Panc1 (cell line): ENCODE results near the gene NLRP1. TPM values are rescaled to one million over a fixed set of nuclear protein-coding genes. Genes with fewer than 3 reads are reported as not detected.

Source experiments
- ATAC-seq: fragments of 200-7000 bp; cut with Tn5 transposase; 2 replicates; pipeline ENCODE4 v1.9.1; 2020; ENCODE audit warnings: mild to moderate bottlenecking, moderate library complexity
- Bru-seq: library from RNA; stranded (reverse); fragments of 400-500 nt; gene quantifications from one replicate; lab custom pipeline; 2021; lab: Mats Ljungman, UMichigan
- BruChase-seq, 2 experiments: library from RNA; stranded (reverse); fragments of 400-500 nt; gene quantifications; one replicate each; lab custom pipeline; 2021; lab: Mats Ljungman, UMichigan
- BruUV-seq: library from RNA; stranded (reverse); fragments of 400-500 nt; replicated peaks from 2 replicates; lab custom pipeline; 2021; lab: Mats Ljungman, UMichigan
- CTCF ChIA-PET: fragments of 300-600 bp; sonication (Branson Sonifier 250); formaldehyde crosslinking; loops from one replicate; lab custom pipeline; 2022; ENCODE audit warnings: antibody characterized with exemption; lab: Charles Lee
- POLR2A ChIA-PET: fragments of 300-600 bp; sonication (Branson Sonifier 250); formaldehyde crosslinking; loops from one replicate; lab custom pipeline; 2022; ENCODE audit warnings: antibody characterized with exemption; lab: Charles Lee
- DNase-seq: peaks from one replicate; pipeline ENCODE4 v3.0.0-alpha.2; 2010; ENCODE audit warnings: low read depth, low spot score
- H3K27ac ChIP-seq: 2 replicates; pipeline ENCODE4 v1.5.1; 2011; ENCODE audit warnings: mild to moderate bottlenecking, low read length, inconsistent platforms
- H3K27me3 ChIP-seq: fragments of 200-500 bp; sonication (Bioruptor generic); 2 replicates; pipeline ENCODE4 v1.6.0; 2014; ENCODE audit warnings: low read length, inconsistent platforms; ENCODE audit not compliant: control insufficient read depth, insufficient read depth
- H3K36me3 ChIP-seq: fragments of 200-500 bp; sonication (Bioruptor generic); 2 replicates; pipeline ENCODE4 v1.5.1; 2014; ENCODE audit warnings: inconsistent platforms, mild to moderate bottlenecking, low read length, moderate library complexity; ENCODE audit not compliant: control insufficient read depth, insufficient read depth
- H3K4me1 ChIP-seq: 2 replicates; pipeline ENCODE4 v1.5.1; 2011; ENCODE audit warnings: inconsistent platforms, mild to moderate bottlenecking, low read length, moderate library complexity; ENCODE audit not compliant: control insufficient read depth, insufficient read depth
- H3K4me3 ChIP-seq, 2 experiments: 2 replicates each; pipeline ENCODE4 v1.5.1; 2011 to 2012; ENCODE audit warnings: low read depth in 2 of 2, low read length in 2 of 2, mild to moderate bottlenecking in 2 of 2, inconsistent platforms in 1 of 2, moderate library complexity in 1 of 2
- H3K9me3 ChIP-seq: fragments of 200-500 bp; sonication (Bioruptor generic); 2 replicates; pipeline ENCODE4 v1.5.1; 2014; ENCODE audit warnings: low read depth, mild to moderate bottlenecking, inconsistent platforms, low read length, moderate library complexity; ENCODE audit not compliant: control insufficient read depth, insufficient read depth
- POLR2AphosphoS5 ChIP-seq: IDR thresholded peaks from 2 replicates; pipeline ENCODE4 v1.6.1; 2012; ENCODE audit warnings: mild to moderate bottlenecking, low read depth, low read length, moderate library complexity
- SIN3A ChIP-seq: IDR thresholded peaks from 2 replicates; pipeline ENCODE4 v1.6.1; 2012; ENCODE audit warnings: low read depth, mild to moderate bottlenecking, low read length, moderate library complexity, borderline replicate concordance; ENCODE audit not compliant: insufficient read depth
- TCF7L2 ChIP-seq: IDR thresholded peaks from 2 replicates; pipeline ENCODE4 v1.6.1; 2011; ENCODE audit warnings: mild to moderate bottlenecking, low read depth, low read length, inconsistent platforms
- in situ Hi-C: cut with HindIII; loops from 2 replicates; pipeline ENCODE4 v1.10.0; 2016; ENCODE audit warnings: low sequenced_read_pairs, low pct_unique_long_range_greater_than_20kb
- intact Hi-C: fragments of 100-400 bp; cut with micrococcal nuclease; formaldehyde crosslinking; loops from one replicate; pipeline ENCODE4 v1.10.0; 2022; ENCODE audit not compliant: unreplicated experiment
- long read RNA-seq: library from polyadenylated mRNA; unstranded; transcript quantifications from one replicate; pipeline ENCODE4 v2.0.0, GENCODE V29; 2021; ENCODE audit not compliant: unreplicated experiment
- polyA plus RNA-seq: library from polyadenylated mRNA; unstranded; fragments of >200 nt; gene quantifications from one replicate; pipeline ENCODE4 v1.2.1, GENCODE V29; 2012; ENCODE audit warnings: missing spikeins; ENCODE audit not compliant: insufficient read length
- total RNA-seq: library from RNA; stranded (reverse); gene quantifications from one replicate; pipeline ENCODE4 v1.2.1, GENCODE V29; 2021; ENCODE audit not compliant: unreplicated experiment
- TF ChIP-seq, protein P1 (sequence below), 2 experiments: IDR thresholded peaks; 2 replicates each; pipeline ENCODE4 v1.6.1; 2011 to 2012; ENCODE audit warnings: low read depth in 2 of 2, control low read depth in 1 of 2, low read length in 1 of 2, mild to moderate bottlenecking in 1 of 2, moderate library complexity in 1 of 2; ENCODE audit not compliant: insufficient read depth in 1 of 2
- TF ChIP-seq, protein P2 (sequence below): fragments of 450-650 bp; IDR thresholded peaks from 2 replicates; pipeline ENCODE4 v1.5.1; 2017; ENCODE audit warnings: mild to moderate bottlenecking

NLRP1 gene
- total RNA-seq (0.57 TPM), Bru-seq, nascent RNA (percentile 10 among the genes with signal in this experiment), BruChase-seq, experiment 1, labeled RNA remaining after a 2-hour chase (percentile 5 among the genes with signal in this experiment), BruChase-seq, experiment 2, labeled RNA remaining after a 6-hour chase (percentile 13 among the genes with signal in this experiment)
- polyA plus RNA-seq, result 0.28 TPM
- long read RNA-seq, result 0 reads

DNA sequence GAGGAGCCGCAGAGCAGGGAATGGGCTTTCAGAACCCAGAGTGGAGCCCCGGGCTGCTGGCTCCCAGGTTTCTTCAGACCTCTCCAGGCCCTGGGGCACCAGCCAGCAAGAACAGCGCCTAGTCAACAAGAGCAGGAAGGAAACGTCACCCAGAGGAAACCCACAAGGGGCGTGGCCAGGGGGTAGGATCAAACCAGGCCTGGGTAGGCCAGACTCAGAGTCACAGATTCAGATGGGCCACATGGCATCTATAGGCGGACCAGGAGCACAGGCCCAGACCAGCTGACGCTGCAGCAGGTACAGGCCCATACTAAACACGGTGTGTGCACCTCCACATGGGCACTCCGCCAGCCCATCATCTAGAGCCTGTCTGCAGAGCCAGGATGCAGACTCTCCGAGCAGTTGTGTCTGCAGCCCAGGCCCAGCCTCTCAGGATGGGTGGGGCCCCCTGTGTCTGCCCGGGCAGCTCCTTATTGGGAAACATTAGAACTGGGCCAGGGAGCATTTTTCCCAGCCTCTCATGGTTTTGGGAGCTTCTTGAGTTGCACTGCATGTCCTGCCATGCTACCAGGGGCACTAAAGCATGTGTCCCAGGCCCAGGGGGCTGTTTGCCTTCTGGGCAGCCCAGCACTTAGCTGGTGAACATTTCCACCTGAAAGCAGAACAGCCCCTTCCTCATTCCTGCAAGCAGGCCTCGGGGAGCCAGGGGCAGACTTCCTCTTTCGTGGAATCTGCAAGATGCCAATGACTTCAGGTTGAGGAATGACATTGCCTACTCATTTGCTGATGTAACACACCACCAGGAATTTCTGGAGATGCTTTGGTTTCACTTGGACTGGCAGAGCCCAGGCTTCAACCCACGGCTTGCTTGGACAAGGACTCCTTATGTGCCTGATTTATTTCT is at the start of gene NLRP1:
TSS of gene NLRP1 (minus strand) at position 127 of the 904 bp plus-strand sequence. CDS start 552 bp downstream, outside the sequence.
- DNase-seq (no peak), ATAC-seq (peak; percentile 52; the same call in 1 of the 2 replicates)
- TF ChIP-seq SIN3A (no peak), TCF7L2 (no peak), POLR2AphosphoS5 (no peak)
- TF ChIP-seq, protein P1, sequence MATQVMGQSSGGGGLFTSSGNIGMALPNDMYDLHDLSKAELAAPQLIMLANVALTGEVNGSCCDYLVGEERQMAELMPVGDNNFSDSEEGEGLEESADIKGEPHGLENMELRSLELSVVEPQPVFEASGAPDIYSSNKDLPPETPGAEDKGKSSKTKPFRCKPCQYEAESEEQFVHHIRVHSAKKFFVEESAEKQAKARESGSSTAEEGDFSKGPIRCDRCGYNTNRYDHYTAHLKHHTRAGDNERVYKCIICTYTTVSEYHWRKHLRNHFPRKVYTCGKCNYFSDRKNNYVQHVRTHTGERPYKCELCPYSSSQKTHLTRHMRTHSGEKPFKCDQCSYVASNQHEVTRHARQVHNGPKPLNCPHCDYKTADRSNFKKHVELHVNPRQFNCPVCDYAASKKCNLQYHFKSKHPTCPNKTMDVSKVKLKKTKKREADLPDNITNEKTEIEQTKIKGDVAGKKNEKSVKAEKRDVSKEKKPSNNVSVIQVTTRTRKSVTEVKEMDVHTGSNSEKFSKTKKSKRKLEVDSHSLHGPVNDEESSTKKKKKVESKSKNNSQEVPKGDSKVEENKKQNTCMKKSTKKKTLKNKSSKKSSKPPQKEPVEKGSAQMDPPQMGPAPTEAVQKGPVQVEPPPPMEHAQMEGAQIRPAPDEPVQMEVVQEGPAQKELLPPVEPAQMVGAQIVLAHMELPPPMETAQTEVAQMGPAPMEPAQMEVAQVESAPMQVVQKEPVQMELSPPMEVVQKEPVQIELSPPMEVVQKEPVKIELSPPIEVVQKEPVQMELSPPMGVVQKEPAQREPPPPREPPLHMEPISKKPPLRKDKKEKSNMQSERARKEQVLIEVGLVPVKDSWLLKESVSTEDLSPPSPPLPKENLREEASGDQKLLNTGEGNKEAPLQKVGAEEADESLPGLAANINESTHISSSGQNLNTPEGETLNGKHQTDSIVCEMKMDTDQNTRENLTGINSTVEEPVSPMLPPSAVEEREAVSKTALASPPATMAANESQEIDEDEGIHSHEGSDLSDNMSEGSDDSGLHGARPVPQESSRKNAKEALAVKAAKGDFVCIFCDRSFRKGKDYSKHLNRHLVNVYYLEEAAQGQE (IDR thresholded peaks at IDR 0.05; ENCODE audit: insufficient read depth in 1 of 2, low read depth in 2 of 2, low read length in 1 of 2), result no peak
- TF ChIP-seq, protein P2, sequence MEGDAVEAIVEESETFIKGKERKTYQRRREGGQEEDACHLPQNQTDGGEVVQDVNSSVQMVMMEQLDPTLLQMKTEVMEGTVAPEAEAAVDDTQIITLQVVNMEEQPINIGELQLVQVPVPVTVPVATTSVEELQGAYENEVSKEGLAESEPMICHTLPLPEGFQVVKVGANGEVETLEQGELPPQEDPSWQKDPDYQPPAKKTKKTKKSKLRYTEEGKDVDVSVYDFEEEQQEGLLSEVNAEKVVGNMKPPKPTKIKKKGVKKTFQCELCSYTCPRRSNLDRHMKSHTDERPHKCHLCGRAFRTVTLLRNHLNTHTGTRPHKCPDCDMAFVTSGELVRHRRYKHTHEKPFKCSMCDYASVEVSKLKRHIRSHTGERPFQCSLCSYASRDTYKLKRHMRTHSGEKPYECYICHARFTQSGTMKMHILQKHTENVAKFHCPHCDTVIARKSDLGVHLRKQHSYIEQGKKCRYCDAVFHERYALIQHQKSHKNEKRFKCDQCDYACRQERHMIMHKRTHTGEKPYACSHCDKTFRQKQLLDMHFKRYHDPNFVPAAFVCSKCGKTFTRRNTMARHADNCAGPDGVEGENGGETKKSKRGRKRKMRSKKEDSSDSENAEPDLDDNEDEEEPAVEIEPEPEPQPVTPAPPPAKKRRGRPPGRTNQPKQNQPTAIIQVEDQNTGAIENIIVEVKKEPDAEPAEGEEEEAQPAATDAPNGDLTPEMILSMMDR, result no peak
- ChIA-PET POLR2A (no interaction called here), CTCF (no interaction called here)
- H3K36me3 ChIP-seq, result no peaks in the 10 kb centered on the region
- no peaks in the 10 kb centered on the region for H3K4me1 ChIP-seq
- H3K27ac ChIP-seq, result no peak within 1 kb of the TSS
- BruUV-seq, result no TSS peak
- in situ Hi-C loops (no loop called here), intact Hi-C loops (loop anchor here (5.0 kb wide), 1 partner anchor 123 kb away; no protein-coding TSS in a partner anchor)
- H3K9me3 ChIP-seq, result no peaks in the 10 kb centered on the region
- no peak within 1 kb of the TSS; a peak in 1 of 4 replicates for H3K4me3 ChIP-seq
- no peaks in the 10 kb centered on the region for H3K27me3 ChIP-seq

DNA sequence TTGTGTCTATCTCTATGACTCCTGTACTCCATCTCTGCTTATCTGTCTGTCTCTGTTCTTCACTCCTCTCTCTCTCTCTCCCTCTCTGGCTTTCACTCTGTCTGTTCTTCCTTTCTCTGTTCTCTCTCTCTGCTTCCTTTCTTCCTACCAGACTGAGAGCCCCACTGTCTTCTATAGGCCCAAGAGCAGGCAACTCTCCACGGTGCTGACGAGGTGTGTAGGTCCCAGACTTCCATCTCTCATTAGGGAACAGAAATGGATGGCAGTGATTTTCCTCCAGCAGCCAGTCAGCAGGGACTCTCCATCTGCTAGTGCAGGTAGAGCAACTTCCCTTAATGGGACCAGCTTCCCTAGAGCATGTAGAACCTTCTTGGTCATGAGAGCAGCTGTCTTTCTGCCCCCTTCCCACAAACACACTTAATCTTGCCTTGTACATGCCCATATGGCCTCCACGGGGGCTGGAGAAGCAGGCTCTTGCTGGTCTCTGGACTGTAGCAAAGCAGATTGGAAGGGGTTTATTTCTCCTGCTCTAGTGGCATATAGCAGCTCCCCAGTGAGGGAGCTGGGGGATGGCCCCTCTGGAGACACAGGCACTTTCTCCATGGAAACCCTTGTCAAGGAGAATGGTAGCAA is 47.8 kb upstream of the NLRP1 start:
- TF ChIP-seq, protein P2, result no peak
- no peak for TF ChIP-seq POLR2AphosphoS5
- no peak for TF ChIP-seq TCF7L2
- TF ChIP-seq, protein P1 (IDR thresholded peaks at IDR 0.05; ENCODE audit: insufficient read depth in 1 of 2, low read depth in 2 of 2, low read length in 1 of 2), result 0 out of 4 replicates have a peak, but pooled peaks have one; percentile 24 to 37
- Histone ChIP-seq H3K9me3 (no peaks in the 10 kb centered on the region), H3K27me3 (peaks cover 15% of the 10 kb centered on the region), H3K36me3 (no peaks in the 10 kb centered on the region), H3K4me3 (no peak overlapping the region), H3K27ac (no peak overlapping the region), H3K4me1 (no peaks in the 10 kb centered on the region)
- intact Hi-C loops, result no loop called here
- in situ Hi-C loops, result no loop called here
- no peak for ATAC-seq
- ChIA-PET CTCF (no interaction called here), POLR2A (no interaction called here)
- no peak for DNase-seq
- BruUV-seq, result no TSS peak
